Brain microvascular endothelial cell (primary cell): ENCODE measurements around the gene OR2T29.
"Not testable (repeated sequence)": the region's sequence is repeated elsewhere in the genome, so short reads cannot be mapped to it uniquely, and the experiment has no call there.

Experiments
- DNase-seq: peaks from one replicate; pipeline ENCODE4 v3.0.0-alpha.2; 2020
- H3K27ac ChIP-seq: fragments of 250-450 bp; sonication (Bioruptor Pico); 2 replicates; pipeline ENCODE4 v1.5.1; 2020; ENCODE audit warnings: mild to moderate bottlenecking, moderate library complexity
- H3K27me3 ChIP-seq: fragments of 250-450 bp; sonication (Bioruptor Pico); replicated peaks from 2 replicates; pipeline ENCODE4 v1.5.1; 2020; ENCODE audit warnings: mild to moderate bottlenecking
- H3K36me3 ChIP-seq: fragments of 250-450 bp; sonication (Bioruptor Pico); replicated peaks from 2 replicates; pipeline ENCODE4 v1.5.1; 2020; ENCODE audit warnings: mild to moderate bottlenecking
- H3K4me3 ChIP-seq: 2 replicates; pipeline ENCODE4 v1.5.1; 2011; ENCODE audit warnings: low read depth, mild to moderate bottlenecking, control low read depth, low read length, moderate library complexity
- CTCF ChIP-seq: IDR thresholded peaks from 2 replicates; pipeline ENCODE4 v1.5.1; 2011; ENCODE audit warnings: low read depth, mild to moderate bottlenecking, moderate library complexity, low read length, control low read depth, inconsistent platforms; ENCODE audit errors: missing control alignments
- in situ Hi-C: cut with HindIII; loops from 2 replicates; pipeline ENCODE4 v1.10.0; 2017; ENCODE audit warnings: low sequenced_read_pairs, low pct_ligation_motif_present

The OR2T29 gene

GRCh38 chr1:248570811-248571210 lies 8.2 kb upstream of the OR2T29 start:
- H3K36me3 ChIP-seq, H3K4me3 ChIP-seq, H3K27ac ChIP-seq, H3K27me3 ChIP-seq, DNase-seq, in situ Hi-C loops: not testable (repeated sequence)

- DNase-seq, H3K36me3 ChIP-seq: not testable (repeated sequence)
Observed at GRCh38 chr1:248569049-248569448, 6.5 kb upstream of the OR2T29 start.

GRCh38 chr1:248565530-248566373 lies 3.2 kb upstream of the OR2T29 start:
- H3K27ac ChIP-seq, H3K27me3 ChIP-seq, H3K36me3 ChIP-seq, H3K4me3 ChIP-seq, in situ Hi-C loops, DNase-seq: not testable (repeated sequence)

More at GRCh38 chr1:248569049-248569448, 6.5 kb upstream of the OR2T29 start:
- H3K27me3 ChIP-seq, H3K4me3 ChIP-seq, H3K27ac ChIP-seq, in situ Hi-C loops: not testable (repeated sequence)

GRCh38 chr1:248551027-248551426 lies 11.5 kb downstream of the OR2T29 start:
- H3K27ac ChIP-seq, H3K4me3 ChIP-seq, DNase-seq, H3K36me3 ChIP-seq, H3K27me3 ChIP-seq, in situ Hi-C loops: not testable (repeated sequence)

GRCh38 chr1:248547383-248547782 lies 15.2 kb downstream of the OR2T29 start:
- in situ Hi-C loops, H3K27ac ChIP-seq, DNase-seq, H3K36me3 ChIP-seq, H3K4me3 ChIP-seq, H3K27me3 ChIP-seq: not testable (repeated sequence)

- H3K27me3 ChIP-seq, H3K36me3 ChIP-seq, DNase-seq, H3K27ac ChIP-seq, in situ Hi-C loops, H3K4me3 ChIP-seq: not testable (repeated sequence)
Observed at GRCh38 chr1:248537449-248537848, 25.1 kb downstream of the OR2T29 start.

- Histone ChIP-seq H3K36me3 (no peaks in the 10 kb centered on the region), H3K27ac (no peak overlapping the region), H3K4me3 (no peak overlapping the region), H3K27me3 (no peaks in the 10 kb centered on the region)
- in situ Hi-C loops = no loop called here
- DNase-seq = no peak
- TF ChIP-seq CTCF = no peak
Observed at GRCh38 chr1:248521856-248522255, 40.7 kb downstream of the OR2T29 start.

GRCh38 chr1:248510217-248510616 lies 52.4 kb downstream of the OR2T29 start:
- in situ Hi-C loops = not testable (repeated sequence)

GRCh38 chr1:248507773-248508172 lies 54.8 kb downstream of the OR2T29 start, which contains the start of gene OR2G6:
Gene OR2G6, plus strand, starts transcription at chr1:248508073. Its CDS starts 13,574 bp downstream, at chr1:248521647.
- in situ Hi-C loops, H3K4me3 ChIP-seq: not testable (repeated sequence)

More at GRCh38 chr1:248510217-248510616, 52.4 kb downstream of the OR2T29 start:
- H3K36me3 ChIP-seq, DNase-seq, H3K27ac ChIP-seq, H3K27me3 ChIP-seq, H3K4me3 ChIP-seq: not testable (repeated sequence)

More at GRCh38 chr1:248507773-248508172, 54.8 kb downstream of the OR2T29 start, which contains the start of gene OR2G6:
- not testable (repeated sequence) for H3K36me3 ChIP-seq, H3K27me3 ChIP-seq, DNase-seq, H3K27ac ChIP-seq
